ENCODE measurements around the gene MCRIP2. TPM values are rescaled to one million over a fixed set of nuclear protein-coding genes. Genes with fewer than 3 reads are reported as not detected.
A peak's percentile ranks its signal among the peaks of the same experiment; 100 is the strongest.

The MCRIP2 gene
- total and polyA plus RNA-seq, 10 donors: 23.6 to 106 (median 41.8) TPM

DNA sequence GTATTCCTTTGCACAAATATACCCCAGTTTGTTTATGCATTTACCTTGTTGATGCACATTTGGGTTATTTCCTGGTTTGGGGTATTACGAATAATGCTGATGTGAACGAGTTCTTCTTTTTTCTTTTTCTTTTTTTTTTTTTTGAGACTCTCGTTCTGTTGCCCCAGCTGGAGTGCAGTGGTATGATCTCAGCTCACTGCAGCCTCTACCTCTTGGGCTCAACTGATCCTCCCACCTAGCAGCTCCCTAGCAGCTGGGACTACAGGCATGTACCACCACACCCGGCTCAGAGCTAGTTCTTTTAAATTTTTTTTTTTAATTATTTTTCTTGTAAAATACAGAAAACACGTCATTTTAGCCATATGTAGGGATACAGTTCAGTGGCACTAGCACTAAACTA, 37.7 kb upstream of the MCRIP2 start:
- intact Hi-C loops (cut with DNase I; ENCODE audit: low total_unique reads): no loop called here
- H3K27ac ChIP-seq: no peak overlapping the region
- H3K4me1 ChIP-seq: peaks cover 0 to 3% (median under 1%) of the 10 kb centered on the region in 6 donors
- WGBS, 5 donors: 59 to 78% (median 63%) methylated on average over 5 of the region's 5 CpGs
- H3K4me3 ChIP-seq: no peak overlapping the region
- H3K36me3 ChIP-seq: peaks cover 0 to 30% (median 0%) of the 10 kb centered on the region in 6 donors
- H3K9me3 ChIP-seq: peaks cover 0 to 10% (median 7%) of the 10 kb centered on the region in 8 donors
- no peak for DNase-seq
- H3K27me3 ChIP-seq (replicated peaks in 1 of 7): no peaks in the 10 kb centered on the region
- TF ChIP-seq POLR2A (IDR thresholded peaks at IDR 0.05) (no peak), POLR2AphosphoS5 (IDR thresholded peaks at IDR 0.05) (no peak), CTCF (IDR thresholded peaks at IDR 0.05 in 8 of 11, conservative IDR thresholded peaks at IDR 0.05 in 3 of 11) (no peak)

- WGBS, 5 donors: 93 to 97% (median 94%) methylated on average over 17 to 22 of the region's 22 CpGs
- H3K4me1 ChIP-seq: peaks cover 0 to 27% (median 18%) of the 10 kb centered on the region in 6 donors
Observed at GRCh38 chr16:606656-607307, 34.8 kb upstream of the MCRIP2 start.

DNA sequence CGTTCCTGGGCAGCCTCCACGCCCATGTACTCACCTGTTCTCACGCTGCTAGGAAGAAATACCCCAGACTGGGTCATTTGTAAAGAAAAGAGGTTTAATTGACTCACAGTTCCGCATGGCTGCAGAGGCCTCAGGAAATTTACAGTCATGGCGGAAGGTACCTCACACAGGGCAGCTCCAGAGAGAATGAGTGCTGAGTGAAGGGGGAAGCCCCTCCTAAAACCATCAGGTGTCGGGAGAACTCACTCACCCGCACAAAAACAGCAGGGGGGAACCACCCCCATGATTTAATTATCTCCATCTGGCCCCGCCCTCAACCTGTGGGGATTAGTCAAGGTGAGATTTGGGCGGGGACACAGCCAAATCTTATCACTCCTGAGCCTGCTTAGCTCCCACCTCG, 33.6 kb upstream of the MCRIP2 start:
- no peak for DNase-seq
- Histone ChIP-seq H3K4me3 (no peak overlapping the region), H3K4me1 (peaks cover 0 to 27% (median 18%) of the 10 kb centered on the region in 6 donors), H3K27me3 (replicated peaks in 1 of 7) (no peaks in the 10 kb centered on the region), H3K9me3 (peaks cover 0 to 10% (median 7%) of the 10 kb centered on the region in 8 donors), H3K27ac (no peak overlapping the region), H3K36me3 (peaks cover 0 to 8% (median 0%) of the 10 kb centered on the region in 6 donors)
- intact Hi-C loops (cut with DNase I; ENCODE audit: low total_unique reads): no loop called here
- no peak for TF ChIP-seq POLR2AphosphoS5 (IDR thresholded peaks at IDR 0.05)
- TF ChIP-seq CTCF (IDR thresholded peaks at IDR 0.05 in 8 of 11, conservative IDR thresholded peaks at IDR 0.05 in 3 of 11): no peak
- TF ChIP-seq POLR2A (IDR thresholded peaks at IDR 0.05): no peak
- 68 to 93% (median 79%) methylated on average over 10 of the region's 10 CpGs for WGBS, 5 donors

More at GRCh38 chr16:606656-607307, 34.8 kb upstream of the MCRIP2 start:
- H3K4me3 ChIP-seq: no peak overlapping the region
- DNase-seq: no peak
- intact Hi-C loops (cut with DNase I; ENCODE audit: low total_unique reads): no loop called here
- H3K9me3 ChIP-seq: peaks cover 0 to 10% (median 7%) of the 10 kb centered on the region in 8 donors
- H3K36me3 ChIP-seq: peaks cover 0 to 8% (median 0%) of the 10 kb centered on the region in 6 donors
- H3K27me3 ChIP-seq (replicated peaks in 1 of 7): no peaks in the 10 kb centered on the region
- TF ChIP-seq CTCF (IDR thresholded peaks at IDR 0.05 in 8 of 11, conservative IDR thresholded peaks at IDR 0.05 in 3 of 11): no peak
- no peak for TF ChIP-seq POLR2AphosphoS5 (IDR thresholded peaks at IDR 0.05)
- no peak for TF ChIP-seq POLR2A (IDR thresholded peaks at IDR 0.05)
- no peak overlapping the region for H3K27ac ChIP-seq

DNA sequence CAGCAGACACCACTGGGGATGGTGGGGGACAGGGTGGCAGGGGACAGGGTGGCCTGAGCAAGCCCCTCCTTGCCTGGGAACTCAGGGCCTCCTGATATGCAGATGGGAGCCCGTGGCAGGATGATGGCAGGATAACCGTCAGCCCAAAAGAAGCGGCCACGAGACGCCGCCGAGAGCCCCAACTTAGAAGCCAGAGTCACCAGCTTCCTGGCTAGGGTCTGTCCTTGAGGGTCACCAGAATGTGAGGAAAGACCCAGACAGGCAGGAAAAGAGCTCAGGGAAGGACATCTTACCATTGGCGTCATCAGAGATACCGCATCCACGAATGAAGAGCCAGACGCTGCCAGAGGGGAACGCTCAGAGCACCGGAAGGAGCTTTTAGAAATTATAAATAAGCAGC, 32.3 kb upstream of the MCRIP2 start:
- H3K27me3 ChIP-seq (replicated peaks in 1 of 7): no peaks in the 10 kb centered on the region
- no peak for TF ChIP-seq CTCF (IDR thresholded peaks at IDR 0.05 in 8 of 11, conservative IDR thresholded peaks at IDR 0.05 in 3 of 11)
- TF ChIP-seq POLR2AphosphoS5 (IDR thresholded peaks at IDR 0.05): no peak
- TF ChIP-seq POLR2A (IDR thresholded peaks at IDR 0.05): no peak
- WGBS, 5 donors: 70 to 75% (median 74%) methylated on average over 13 of the region's 13 CpGs
- peaks cover 0 to 13% (median 0%) of the 10 kb centered on the region in 6 donors for H3K36me3 ChIP-seq
- no peak for DNase-seq
- H3K4me3 ChIP-seq: no peak overlapping the region
- intact Hi-C loops (cut with DNase I; ENCODE audit: low total_unique reads): no loop called here
- peaks cover 0 to 10% (median 7%) of the 10 kb centered on the region in 8 donors for H3K9me3 ChIP-seq
- H3K4me1 ChIP-seq: peaks cover 0 to 27% (median 18%) of the 10 kb centered on the region in 6 donors
- H3K27ac ChIP-seq: peak overlapping the region in 5 of 8 donors; percentile 9 to 60 (median 26)

Measured in spleen (tissue), 11 donors.